Endothelial cell (in vitro differentiated cells): Measurements from ENCODE around the gene AKAP13. TPM values are rescaled to one million over a fixed set of nuclear protein-coding genes. Genes with fewer than 3 reads are reported as not detected.
A peak's percentile ranks its signal among the peaks of the same experiment; 100 is the strongest.

ENCODE experiments used
- DNase-seq: peaks from one replicate; pipeline ENCODE4 v3.0.0; 2021; ENCODE audit warnings: low spot score
- H3K27ac Mint-ChIP-seq: one replicate; pipeline ENCODE4 v1.8.0; 2021; ENCODE audit warnings: mixed read lengths, inconsistent platforms; ENCODE audit not compliant: unreplicated experiment
- H3K27me3 Mint-ChIP-seq: one replicate; pipeline ENCODE4 v1.8.0; 2021; ENCODE audit warnings: mild to moderate bottlenecking, moderate library complexity, mixed read lengths, inconsistent platforms; ENCODE audit not compliant: unreplicated experiment
- H3K36me3 Mint-ChIP-seq: one replicate; pipeline ENCODE4 v1.8.0; 2021; ENCODE audit warnings: mild to moderate bottlenecking, low read depth, mixed read lengths, inconsistent platforms; ENCODE audit not compliant: unreplicated experiment
- H3K4me1 Mint-ChIP-seq: one replicate; pipeline ENCODE4 v1.8.0; 2021; ENCODE audit warnings: mild to moderate bottlenecking, mixed read lengths, inconsistent platforms; ENCODE audit not compliant: unreplicated experiment
- H3K4me3 Mint-ChIP-seq: one replicate; pipeline ENCODE4 v1.8.0; 2021; ENCODE audit warnings: mild to moderate bottlenecking, mixed read lengths, inconsistent platforms; ENCODE audit not compliant: unreplicated experiment
- H3K9me3 Mint-ChIP-seq: one replicate; pipeline ENCODE4 v1.8.0; 2021; ENCODE audit warnings: mixed read lengths, inconsistent platforms; ENCODE audit not compliant: unreplicated experiment
- long read RNA-seq: library from polyadenylated mRNA; unstranded; transcript quantifications from one replicate; pipeline ENCODE4 v2.0.0, GENCODE V29; 2020; ENCODE audit not compliant: unreplicated experiment
- total RNA-seq: library from RNA; stranded (reverse); fragmentation: NEBNext Ultra II Directional; extraction: Animal tissue kit (Norgen Biotek cat#: 25700); gene quantifications from one replicate; pipeline ENCODE4 v1.2.1, GENCODE V29; 2021; ENCODE audit not compliant: unreplicated experiment
- TF ChIP-seq, protein P1 (sequence below): fragments of 200-600 bp; sonication (generic); IDR thresholded peaks from one replicate; pipeline ENCODE4 v1.5.0; 2021; ENCODE audit warnings: antibody characterized with exemption; ENCODE audit not compliant: unreplicated experiment

AKAP13 gene, protein sequence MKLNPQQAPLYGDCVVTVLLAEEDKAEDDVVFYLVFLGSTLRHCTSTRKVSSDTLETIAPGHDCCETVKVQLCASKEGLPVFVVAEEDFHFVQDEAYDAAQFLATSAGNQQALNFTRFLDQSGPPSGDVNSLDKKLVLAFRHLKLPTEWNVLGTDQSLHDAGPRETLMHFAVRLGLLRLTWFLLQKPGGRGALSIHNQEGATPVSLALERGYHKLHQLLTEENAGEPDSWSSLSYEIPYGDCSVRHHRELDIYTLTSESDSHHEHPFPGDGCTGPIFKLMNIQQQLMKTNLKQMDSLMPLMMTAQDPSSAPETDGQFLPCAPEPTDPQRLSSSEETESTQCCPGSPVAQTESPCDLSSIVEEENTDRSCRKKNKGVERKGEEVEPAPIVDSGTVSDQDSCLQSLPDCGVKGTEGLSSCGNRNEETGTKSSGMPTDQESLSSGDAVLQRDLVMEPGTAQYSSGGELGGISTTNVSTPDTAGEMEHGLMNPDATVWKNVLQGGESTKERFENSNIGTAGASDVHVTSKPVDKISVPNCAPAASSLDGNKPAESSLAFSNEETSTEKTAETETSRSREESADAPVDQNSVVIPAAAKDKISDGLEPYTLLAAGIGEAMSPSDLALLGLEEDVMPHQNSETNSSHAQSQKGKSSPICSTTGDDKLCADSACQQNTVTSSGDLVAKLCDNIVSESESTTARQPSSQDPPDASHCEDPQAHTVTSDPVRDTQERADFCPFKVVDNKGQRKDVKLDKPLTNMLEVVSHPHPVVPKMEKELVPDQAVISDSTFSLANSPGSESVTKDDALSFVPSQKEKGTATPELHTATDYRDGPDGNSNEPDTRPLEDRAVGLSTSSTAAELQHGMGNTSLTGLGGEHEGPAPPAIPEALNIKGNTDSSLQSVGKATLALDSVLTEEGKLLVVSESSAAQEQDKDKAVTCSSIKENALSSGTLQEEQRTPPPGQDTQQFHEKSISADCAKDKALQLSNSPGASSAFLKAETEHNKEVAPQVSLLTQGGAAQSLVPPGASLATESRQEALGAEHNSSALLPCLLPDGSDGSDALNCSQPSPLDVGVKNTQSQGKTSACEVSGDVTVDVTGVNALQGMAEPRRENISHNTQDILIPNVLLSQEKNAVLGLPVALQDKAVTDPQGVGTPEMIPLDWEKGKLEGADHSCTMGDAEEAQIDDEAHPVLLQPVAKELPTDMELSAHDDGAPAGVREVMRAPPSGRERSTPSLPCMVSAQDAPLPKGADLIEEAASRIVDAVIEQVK (N-terminal part only)
- 249 TPM for total RNA-seq
- long read RNA-seq, full-length matches to known transcripts = 2 of 62 reads
- long read RNA-seq, partial matches to known transcripts = 16 of 62 reads
- long read RNA-seq, other reads (novel, unspliced or antisense) = 44 of 62 reads

GRCh38 chr15:85380217-85380811, at the start of gene AKAP13:
TSS of gene AKAP13 (plus strand) at chr15:85380603. CDS start at chr15:85485721, 105,118 bp downstream.
- no peaks in the 10 kb centered on the region for H3K36me3 Mint-ChIP-seq
- TF ChIP-seq, protein P1, sequence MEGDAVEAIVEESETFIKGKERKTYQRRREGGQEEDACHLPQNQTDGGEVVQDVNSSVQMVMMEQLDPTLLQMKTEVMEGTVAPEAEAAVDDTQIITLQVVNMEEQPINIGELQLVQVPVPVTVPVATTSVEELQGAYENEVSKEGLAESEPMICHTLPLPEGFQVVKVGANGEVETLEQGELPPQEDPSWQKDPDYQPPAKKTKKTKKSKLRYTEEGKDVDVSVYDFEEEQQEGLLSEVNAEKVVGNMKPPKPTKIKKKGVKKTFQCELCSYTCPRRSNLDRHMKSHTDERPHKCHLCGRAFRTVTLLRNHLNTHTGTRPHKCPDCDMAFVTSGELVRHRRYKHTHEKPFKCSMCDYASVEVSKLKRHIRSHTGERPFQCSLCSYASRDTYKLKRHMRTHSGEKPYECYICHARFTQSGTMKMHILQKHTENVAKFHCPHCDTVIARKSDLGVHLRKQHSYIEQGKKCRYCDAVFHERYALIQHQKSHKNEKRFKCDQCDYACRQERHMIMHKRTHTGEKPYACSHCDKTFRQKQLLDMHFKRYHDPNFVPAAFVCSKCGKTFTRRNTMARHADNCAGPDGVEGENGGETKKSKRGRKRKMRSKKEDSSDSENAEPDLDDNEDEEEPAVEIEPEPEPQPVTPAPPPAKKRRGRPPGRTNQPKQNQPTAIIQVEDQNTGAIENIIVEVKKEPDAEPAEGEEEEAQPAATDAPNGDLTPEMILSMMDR = no peak
- H3K9me3 Mint-ChIP-seq = no peaks in the 10 kb centered on the region
- DNase-seq = peak; percentile 90
- peak within 1 kb of the TSS; percentile 94 for H3K27ac Mint-ChIP-seq
- H3K4me1 Mint-ChIP-seq = peaks cover 40% of the 10 kb centered on the region
- peaks cover 5% of the 10 kb centered on the region for H3K27me3 Mint-ChIP-seq
- peak within 1 kb of the TSS; percentile 94 for H3K4me3 Mint-ChIP-seq

GRCh38 chr15:85330901-85331588, 49.4 kb upstream of the AKAP13 start:
- TF ChIP-seq, protein P1 = peak; percentile 48
- H3K9me3 Mint-ChIP-seq = no peaks in the 10 kb centered on the region
- peaks cover 3% of the 10 kb centered on the region for H3K36me3 Mint-ChIP-seq
- peaks cover 7% of the 10 kb centered on the region for H3K27me3 Mint-ChIP-seq
- H3K4me3 Mint-ChIP-seq = peak overlapping the region; percentile 28
- peak; percentile 69 for DNase-seq
- H3K27ac Mint-ChIP-seq = peak overlapping the region; percentile 40
- peaks cover 50% of the 10 kb centered on the region for H3K4me1 Mint-ChIP-seq

GRCh38 chr15:85331655-85332285, 48.6 kb upstream of the AKAP13 start:
- Mint-ChIP-seq H3K4me3 (peak overlapping the region; percentile 28), H3K27ac (peak overlapping the region; percentile 40), H3K4me1 (peaks cover 55% of the 10 kb centered on the region), H3K9me3 (no peaks in the 10 kb centered on the region), H3K27me3 (peaks cover 7% of the 10 kb centered on the region), H3K36me3 (peaks cover 3% of the 10 kb centered on the region)
- TF ChIP-seq, protein P1 = no peak
- no peak for DNase-seq
